ENCODE measurements around the gene MRGPRD. TPM values are rescaled to one million over a fixed set of nuclear protein-coding genes. Genes with fewer than 3 reads are reported as not detected.

The MRGPRD gene
- total and polyA plus RNA-seq, 2 of the 8 experiments (the other 6 are each of a cell fraction or from before 2014, with no cell fraction given) = not detected

DNA sequence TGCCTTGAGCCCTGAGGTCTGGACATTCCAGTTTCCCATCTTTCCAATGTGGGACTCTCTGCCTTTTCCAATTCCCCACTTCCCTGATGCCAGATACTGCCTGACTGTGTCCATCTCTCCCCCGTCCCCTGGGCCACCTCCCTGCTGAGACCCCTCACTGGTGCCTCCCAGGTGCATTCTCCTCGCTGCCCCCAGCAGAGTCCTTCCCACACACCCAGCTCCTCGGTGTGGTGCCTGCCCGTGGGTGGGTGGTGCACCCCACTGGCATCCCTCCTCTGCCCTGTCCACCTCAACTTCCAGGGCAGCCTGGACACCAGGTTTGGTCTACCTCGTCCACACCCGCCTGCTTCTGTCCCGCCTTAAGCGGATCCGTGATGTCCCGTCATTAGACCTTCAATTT lies 37.2 kb upstream of the MRGPRD start (continued):
- TF ChIP-seq TAF7 (optimal IDR thresholded peaks at IDR 0.05; ENCODE audit: borderline replicate concordance, low read depth, low read length) = no peak
- TF ChIP-seq JUN (IDR thresholded peaks at IDR 0.05; ENCODE audit: low read depth, low read length) = no peak
- TF ChIP-seq CHD2 (IDR thresholded peaks at IDR 0.05; ENCODE audit: low read length) = no peak
- no peak for TF ChIP-seq CREB1 (IDR thresholded peaks at IDR 0.05)

Measured in H1 (cell line).